Karpas-422 (cell line): Measurements from ENCODE around the gene LRRC4C. TPM values are rescaled to one million over a fixed set of nuclear protein-coding genes. Genes with fewer than 3 reads are reported as not detected.

ENCODE experiments used
- DNase-seq: peaks from one replicate; pipeline ENCODE4 v3.0.0-alpha.2; 2015
- H2AFZ ChIP-seq: fragments of 200-600 bp; sonication (generic); 2 replicates; pipeline ENCODE4 v1.6.1; 2014; ENCODE audit warnings: antibody characterized with exemption, low read length, mixed read lengths
- H3K27ac ChIP-seq: fragments of 200-600 bp; sonication (generic); 2 replicates; pipeline ENCODE4 v1.5.1; 2014; ENCODE audit warnings: mild to moderate bottlenecking, low read length, moderate library complexity
- H3K27me3 ChIP-seq: fragments of 200-600 bp; sonication (generic); 2 replicates; pipeline ENCODE4 v1.6.1; 2014; ENCODE audit warnings: low read length, mixed read lengths
- H3K36me3 ChIP-seq: fragments of 200-600 bp; sonication (generic); 2 replicates; pipeline ENCODE4 v1.6.1; 2014; ENCODE audit warnings: low read length, mixed read lengths; ENCODE audit not compliant: insufficient read depth
- H3K4me1 ChIP-seq: fragments of 200-600 bp; sonication (generic); 2 replicates; pipeline ENCODE4 v1.6.1; 2014; ENCODE audit warnings: mild to moderate bottlenecking, low read length, mixed read lengths
- H3K4me2 ChIP-seq: fragments of 200-600 bp; sonication (generic); 2 replicates; pipeline ENCODE4 v1.6.1; 2014; ENCODE audit warnings: low read length, low read depth, mild to moderate bottlenecking; ENCODE audit not compliant: poor library complexity, severe bottlenecking
- H3K4me3 ChIP-seq: fragments of 200-600 bp; sonication (generic); 2 replicates; pipeline ENCODE4 v1.5.1; 2014; ENCODE audit warnings: mild to moderate bottlenecking, antibody characterized with exemption, low read length, mixed read lengths
- H3K79me2 ChIP-seq: fragments of 200-600 bp; sonication (generic); 2 replicates; pipeline ENCODE4 v1.6.1; 2014; ENCODE audit warnings: mild to moderate bottlenecking, low read length, mixed read lengths
- H3K9ac ChIP-seq: fragments of 200-600 bp; sonication (generic); 2 replicates; pipeline ENCODE4 v1.6.0; 2014; ENCODE audit warnings: low read length
- H3K9me2 ChIP-seq: fragments of 200-600 bp; sonication (generic), shearing (Covaris generic); replicated peaks from 2 replicates; pipeline ENCODE4 v1.6.0; 2014; ENCODE audit warnings: mild to moderate bottlenecking, low read length, moderate library complexity; ENCODE audit not compliant: insufficient read depth
- H3K9me3 ChIP-seq: fragments of 300-700, 200-600 bp; sonication (generic); 2 replicates; pipeline ENCODE4 v1.6.1; 2014; ENCODE audit warnings: low read length, mixed read lengths
- H4K20me1 ChIP-seq: fragments of 200-600 bp; sonication (generic); 2 replicates; pipeline ENCODE4 v1.6.1; 2014; ENCODE audit warnings: mild to moderate bottlenecking, antibody characterized with exemption, low read length, low read depth; ENCODE audit not compliant: insufficient read depth
- total RNA-seq: library from RNA; depleted of rRNA; stranded (reverse); fragments of >200 nt; shearing (Covaris generic); gene quantifications from 2 replicates; pipeline ENCODE4 v1.2.3, GENCODE V29; 2014; ENCODE audit warnings: low replicate concordance

The LRRC4C gene
- total RNA-seq, 1 experiment from 2014 or later: not detected

DNA sequence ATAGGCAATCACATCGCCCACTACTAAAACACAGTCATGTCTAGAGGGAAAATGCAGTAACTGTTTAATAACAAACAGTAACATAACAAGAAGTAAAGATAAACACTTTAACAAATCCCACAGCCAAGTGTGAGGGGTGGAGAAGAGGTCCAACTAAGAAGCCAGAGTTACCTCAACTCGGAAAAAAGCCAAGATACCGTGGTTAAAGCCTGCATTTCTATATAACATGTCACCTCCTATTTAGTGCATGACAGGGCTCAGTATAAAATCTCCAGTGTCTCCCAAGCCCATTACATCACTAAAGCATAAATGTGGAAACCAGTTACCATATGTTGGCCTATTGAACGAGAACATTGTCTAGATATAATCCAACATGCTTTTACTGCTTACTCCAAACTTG, 281.7 kb downstream of the LRRC4C start:
- Histone ChIP-seq H3K36me3 (no peaks in the 10 kb centered on the region), H3K9ac (no peak overlapping the region), H2AFZ (no peak overlapping the region), H4K20me1 (no peaks in the 10 kb centered on the region), H3K9me2 (no peaks in the 10 kb centered on the region), H3K4me1 (no peaks in the 10 kb centered on the region), H3K4me2 (no peak overlapping the region), H3K9me3 (peaks cover 20% of the 10 kb centered on the region), H3K27ac (no peak overlapping the region), H3K79me2 (no peaks in the 10 kb centered on the region), H3K27me3 (no peaks in the 10 kb centered on the region), H3K4me3 (no peak overlapping the region)
- DNase-seq: no peak

DNA sequence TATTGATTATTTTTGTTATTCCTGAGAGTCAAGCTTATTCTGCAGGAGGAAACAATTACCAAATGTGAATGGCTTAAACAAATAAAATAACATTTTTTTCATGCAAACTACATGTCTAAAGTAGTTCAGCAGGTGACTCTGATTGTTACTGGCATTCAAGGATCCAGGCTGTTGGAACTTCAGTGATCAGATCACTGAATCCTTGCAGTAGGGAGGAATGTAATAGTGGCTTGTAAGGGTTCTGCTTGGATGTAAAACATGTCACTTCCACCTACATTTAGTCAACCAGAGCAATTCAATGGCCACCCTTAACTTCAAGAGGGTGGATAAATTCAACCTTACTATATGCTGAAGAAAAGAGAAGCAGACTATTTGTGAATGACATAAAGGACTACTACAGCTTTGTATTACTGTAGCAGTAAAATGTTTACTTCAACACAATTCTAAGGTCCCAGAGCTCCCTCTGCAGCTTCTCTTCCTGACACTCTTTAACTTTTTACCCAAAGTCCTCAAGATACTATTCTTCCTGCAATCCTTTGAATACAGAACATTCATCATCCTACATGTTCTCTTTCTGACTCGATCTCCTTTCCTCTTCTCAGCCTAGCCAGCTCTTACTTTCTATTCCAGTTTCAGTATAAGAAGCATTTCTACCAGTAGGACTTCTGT, 284.0 kb downstream of the LRRC4C start:
- Histone ChIP-seq H3K79me2 (no peaks in the 10 kb centered on the region), H4K20me1 (no peaks in the 10 kb centered on the region), H3K9ac (no peak overlapping the region), H3K27ac (no peak overlapping the region), H3K4me2 (no peak overlapping the region), H2AFZ (no peak overlapping the region), H3K9me3 (peaks cover 22% of the 10 kb centered on the region), H3K36me3 (no peaks in the 10 kb centered on the region), H3K4me1 (no peaks in the 10 kb centered on the region), H3K4me3 (no peak overlapping the region), H3K27me3 (no peaks in the 10 kb centered on the region), H3K9me2 (no peaks in the 10 kb centered on the region)
- DNase-seq: no peak

DNA sequence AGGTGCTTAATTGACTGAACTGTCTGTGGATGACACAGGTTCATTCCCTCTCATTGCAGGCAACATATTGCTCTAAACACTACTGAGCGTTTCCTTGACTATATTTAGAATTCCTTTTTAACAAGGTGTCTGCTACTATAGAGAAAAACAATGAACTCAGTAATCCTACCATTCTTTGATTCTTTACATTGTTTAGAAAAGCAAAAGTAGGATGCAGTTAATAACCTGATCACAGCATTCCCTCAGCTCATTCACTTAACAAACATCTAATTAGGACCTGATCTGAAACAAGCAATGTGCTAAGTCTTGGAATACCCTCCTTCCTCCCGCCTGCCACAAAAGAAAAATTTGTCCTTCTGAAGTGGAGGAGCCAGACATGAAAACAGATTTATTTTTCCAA, 313.1 kb downstream of the LRRC4C start:
- no peak overlapping the region for H3K4me3 ChIP-seq
- H3K79me2 ChIP-seq: no peaks in the 10 kb centered on the region
- no peak overlapping the region for H3K27ac ChIP-seq
- no peak for DNase-seq
- no peak overlapping the region for H3K9ac ChIP-seq
- H3K9me2 ChIP-seq: no peaks in the 10 kb centered on the region
- H3K36me3 ChIP-seq: no peaks in the 10 kb centered on the region
- H4K20me1 ChIP-seq: no peaks in the 10 kb centered on the region
- H3K9me3 ChIP-seq: peaks cover 35% of the 10 kb centered on the region
- no peaks in the 10 kb centered on the region for H3K4me1 ChIP-seq
- no peak overlapping the region for H3K4me2 ChIP-seq
- no peak overlapping the region for H2AFZ ChIP-seq
- H3K27me3 ChIP-seq: no peaks in the 10 kb centered on the region

DNA sequence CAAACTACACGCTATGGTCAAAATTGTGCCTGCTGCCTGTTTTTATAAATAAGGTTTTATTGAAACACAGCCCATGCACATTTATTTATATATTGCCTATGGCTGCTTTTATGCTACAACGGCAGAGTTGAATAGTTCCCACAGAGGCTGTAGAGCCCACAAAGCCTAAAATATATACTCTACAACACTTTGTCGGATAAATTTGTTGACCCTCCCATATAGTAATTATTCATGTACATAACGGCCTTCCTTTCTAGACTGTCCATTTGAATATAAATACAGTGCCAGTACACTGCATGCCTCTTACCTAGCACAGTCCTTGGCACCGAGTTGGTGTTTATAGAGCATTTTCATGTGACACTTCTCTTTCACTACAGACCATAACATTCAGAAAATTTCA, 314.0 kb downstream of the LRRC4C start:
- no peaks in the 10 kb centered on the region for H3K9me2 ChIP-seq
- no peaks in the 10 kb centered on the region for H3K36me3 ChIP-seq
- no peaks in the 10 kb centered on the region for H4K20me1 ChIP-seq
- H3K4me1 ChIP-seq: no peaks in the 10 kb centered on the region
- no peaks in the 10 kb centered on the region for H3K79me2 ChIP-seq
- no peak overlapping the region for H3K27ac ChIP-seq
- no peak overlapping the region for H3K4me3 ChIP-seq
- H2AFZ ChIP-seq: no peak overlapping the region
- H3K9me3 ChIP-seq: peaks cover 34% of the 10 kb centered on the region
- H3K9ac ChIP-seq: no peak overlapping the region
- no peak for DNase-seq
- no peaks in the 10 kb centered on the region for H3K27me3 ChIP-seq
- H3K4me2 ChIP-seq: no peak overlapping the region

DNA sequence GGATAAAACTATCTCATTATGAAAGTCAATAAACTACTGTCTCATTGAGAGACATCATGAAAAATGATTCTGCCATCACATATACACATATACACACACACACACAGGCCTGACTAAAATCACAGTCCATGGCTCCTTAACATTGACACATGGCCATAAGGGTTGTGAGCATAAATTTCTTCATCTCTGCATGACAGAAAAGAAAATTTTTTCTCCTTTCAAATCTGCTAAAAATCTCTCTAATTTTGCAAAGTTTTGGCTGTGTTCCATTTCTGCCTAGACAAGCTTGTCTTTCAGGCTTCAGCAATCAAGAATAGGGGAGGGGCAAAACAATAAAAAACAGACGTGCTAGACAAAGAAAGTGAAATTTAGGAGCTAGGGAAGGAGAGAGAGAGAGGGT, 324.5 kb downstream of the LRRC4C start:
- no peak overlapping the region for H3K4me3 ChIP-seq
- DNase-seq: no peak
- no peaks in the 10 kb centered on the region for H3K36me3 ChIP-seq
- H3K9ac ChIP-seq: no peak overlapping the region
- H4K20me1 ChIP-seq: no peaks in the 10 kb centered on the region
- peaks cover 51% of the 10 kb centered on the region for H3K9me3 ChIP-seq
- no peaks in the 10 kb centered on the region for H3K79me2 ChIP-seq
- H2AFZ ChIP-seq: no peak overlapping the region
- H3K9me2 ChIP-seq: no peaks in the 10 kb centered on the region
- no peak overlapping the region for H3K4me2 ChIP-seq
- H3K27ac ChIP-seq: no peak overlapping the region
- H3K4me1 ChIP-seq: no peaks in the 10 kb centered on the region
- H3K27me3 ChIP-seq: no peaks in the 10 kb centered on the region

DNA sequence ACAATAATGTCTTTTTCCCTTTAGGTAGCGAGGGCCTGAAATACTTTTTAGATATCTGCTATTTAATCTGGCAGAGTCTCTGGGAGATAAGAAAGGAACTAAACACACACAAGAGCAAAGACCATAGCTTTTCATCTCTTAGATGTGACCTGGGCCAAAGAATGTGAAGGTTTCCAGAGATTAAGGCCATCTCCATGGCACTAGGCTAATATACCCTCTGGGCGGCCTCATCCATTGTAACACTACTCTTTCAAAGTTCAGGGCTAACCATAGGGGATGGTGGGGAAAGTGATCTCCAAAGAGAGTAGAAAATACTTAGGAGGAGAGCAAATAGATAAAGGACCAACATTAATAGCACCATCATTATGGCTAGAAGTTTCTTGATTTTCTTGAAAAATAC, 326.4 kb downstream of the LRRC4C start:
- H3K4me3 ChIP-seq: no peak overlapping the region
- no peaks in the 10 kb centered on the region for H3K9me2 ChIP-seq
- no peak for DNase-seq
- no peak overlapping the region for H3K9ac ChIP-seq
- H3K27ac ChIP-seq: no peak overlapping the region
- no peaks in the 10 kb centered on the region for H4K20me1 ChIP-seq
- no peaks in the 10 kb centered on the region for H3K27me3 ChIP-seq
- H2AFZ ChIP-seq: no peak overlapping the region
- H3K79me2 ChIP-seq: no peaks in the 10 kb centered on the region
- H3K36me3 ChIP-seq: no peaks in the 10 kb centered on the region
- H3K9me3 ChIP-seq: peaks cover 51% of the 10 kb centered on the region
- no peak overlapping the region for H3K4me2 ChIP-seq
- no peaks in the 10 kb centered on the region for H3K4me1 ChIP-seq

DNA sequence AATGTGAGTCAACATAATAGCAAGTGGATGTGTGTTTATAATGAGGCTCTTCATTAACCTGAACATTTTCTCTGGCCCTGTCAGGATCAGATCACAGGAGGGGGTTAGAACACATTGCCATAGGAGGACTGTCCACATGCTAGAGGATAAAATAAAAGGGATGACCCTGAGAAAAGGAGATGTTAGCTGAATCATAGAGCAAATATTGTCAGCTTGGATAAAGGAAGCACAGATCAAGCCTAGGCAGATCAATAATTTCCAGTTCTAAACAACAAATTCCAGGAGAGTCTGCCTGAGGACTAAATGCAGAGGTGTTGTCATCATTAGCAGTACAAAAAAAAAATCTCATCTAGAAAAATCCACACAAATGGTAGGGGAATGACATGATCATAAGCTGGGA, 337.9 kb downstream of the LRRC4C start:
- DNase-seq: no peak
- Histone ChIP-seq H3K36me3 (no peaks in the 10 kb centered on the region), H3K27ac (no peak overlapping the region), H3K4me2 (no peak overlapping the region), H4K20me1 (no peaks in the 10 kb centered on the region), H3K9me2 (no peaks in the 10 kb centered on the region), H3K79me2 (no peaks in the 10 kb centered on the region), H3K4me1 (no peaks in the 10 kb centered on the region), H3K4me3 (no peak overlapping the region), H2AFZ (no peak overlapping the region), H3K9me3 (peaks cover 30% of the 10 kb centered on the region), H3K27me3 (no peaks in the 10 kb centered on the region), H3K9ac (no peak overlapping the region)

DNA sequence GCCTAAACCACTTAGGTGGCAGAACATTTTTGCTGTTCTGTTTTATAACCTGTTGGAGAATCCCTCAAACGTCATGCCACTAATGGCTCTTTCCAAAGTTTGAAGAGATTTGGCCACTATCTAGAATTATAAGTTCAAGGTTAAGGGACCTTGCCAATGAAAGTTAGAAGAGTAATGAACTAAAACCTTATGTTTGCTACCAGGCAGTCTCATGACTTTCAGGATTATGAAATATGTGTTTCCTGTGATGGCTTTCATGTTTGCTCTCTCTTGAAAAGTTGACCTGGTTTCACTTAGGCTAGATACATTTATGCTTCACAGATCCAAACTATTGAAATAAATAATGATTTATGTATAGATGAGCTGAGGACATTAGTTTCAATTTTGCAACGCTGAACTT, 340.0 kb downstream of the LRRC4C start:
- Histone ChIP-seq H3K4me2 (no peak overlapping the region), H3K36me3 (no peaks in the 10 kb centered on the region), H3K27ac (no peak overlapping the region), H2AFZ (no peak overlapping the region), H3K4me1 (no peaks in the 10 kb centered on the region), H3K9me2 (no peaks in the 10 kb centered on the region), H4K20me1 (no peaks in the 10 kb centered on the region), H3K4me3 (no peak overlapping the region), H3K9ac (no peak overlapping the region), H3K79me2 (no peaks in the 10 kb centered on the region), H3K9me3 (peaks cover 25% of the 10 kb centered on the region), H3K27me3 (no peaks in the 10 kb centered on the region)
- no peak for DNase-seq

DNA sequence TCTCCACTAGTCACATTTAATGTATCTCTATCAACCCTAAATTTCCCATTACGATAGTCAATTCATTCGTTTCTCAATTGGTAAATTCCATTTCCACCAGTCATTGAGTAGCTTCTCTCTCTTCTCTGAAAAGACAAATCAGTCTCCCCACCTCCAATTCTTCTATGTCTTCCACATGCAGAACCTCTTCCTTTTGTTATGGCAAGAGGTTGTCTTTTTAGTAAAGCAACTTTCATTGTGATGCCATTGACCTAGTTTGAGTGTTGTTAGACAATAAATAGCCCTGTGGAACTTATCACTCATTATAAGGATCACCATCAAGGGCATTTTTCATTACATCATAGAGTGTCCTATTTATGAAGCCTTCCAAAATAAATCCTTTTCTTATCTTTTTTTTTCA, 340.9 kb downstream of the LRRC4C start:
- no peaks in the 10 kb centered on the region for H4K20me1 ChIP-seq
- no peaks in the 10 kb centered on the region for H3K9me2 ChIP-seq
- peaks cover 22% of the 10 kb centered on the region for H3K9me3 ChIP-seq
- H3K4me1 ChIP-seq: no peaks in the 10 kb centered on the region
- no peaks in the 10 kb centered on the region for H3K36me3 ChIP-seq
- no peak overlapping the region for H3K4me2 ChIP-seq
- no peaks in the 10 kb centered on the region for H3K79me2 ChIP-seq
- no peak overlapping the region for H3K9ac ChIP-seq
- no peak overlapping the region for H3K27ac ChIP-seq
- H2AFZ ChIP-seq: no peak overlapping the region
- H3K27me3 ChIP-seq: no peaks in the 10 kb centered on the region
- DNase-seq: no peak
- H3K4me3 ChIP-seq: no peak overlapping the region
